ENCODE measurements around the gene WNT3A. TPM values are rescaled to one million over a fixed set of nuclear protein-coding genes. Genes with fewer than 3 reads are reported as not detected.

Gene WNT3A
- polyA plus RNA-seq, 1 of the 3 experiments (the other 2 are of a cell fraction) = not detected

- Histone ChIP-seq H3K79me2 (ENCODE audit: insufficient read depth) (peaks cover 43% of the 10 kb centered on the region), H3K9me3 (no peaks in the 10 kb centered on the region), H3K4me2 (no peak overlapping the region), H3K27ac (ENCODE audit: low read depth in 2 of 2, low read length in 1 of 2) (no peak overlapping the region), H3K36me3 (replicated peaks in 1 of 2; ENCODE audit: control insufficient read depth in 1 of 2, insufficient read depth in 2 of 2, low read length in 1 of 2) (peaks cover 13 to 30% of the 10 kb centered on the region in 2 experiments), H3K4me3 (ENCODE audit: low read depth in 2 of 2, low read length in 1 of 2) (no peak overlapping the region), H3K27me3 (ENCODE audit: insufficient read depth) (no peaks in the 10 kb centered on the region), H3K4me1 (ENCODE audit: control insufficient read depth in 1 of 2, insufficient read depth in 2 of 2, low read depth in 1 of 2, low read length in 1 of 2) (peaks cover 8 to 43% of the 10 kb centered on the region in 2 experiments; a peak in 3 of 4 replicates), H3F3A (replicated peaks; ENCODE audit: insufficient read depth) (peaks cover 12% of the 10 kb centered on the region), H2AFZ (ENCODE audit: low read depth) (no peak overlapping the region), H3K9me2 (no peaks in the 10 kb centered on the region), H3K9ac (no peak overlapping the region), H4K20me1 (ENCODE audit: insufficient read depth) (peaks cover 15% of the 10 kb centered on the region)
- WGBS (ENCODE audit: low lambda C conversion rate) = 78% methylated on average over 6 of the region's 9 CpGs
- DNase-seq = no peak
- ChIA-PET POLR2A (no interaction called here), CTCF (no interaction called here)
- no peak for TF ChIP-seq TCF12 (IDR thresholded peaks at IDR 0.05)
- no peak for TF ChIP-seq SMC3 (IDR thresholded peaks at IDR 0.05; ENCODE audit: low read depth, low read length)
- no peak for TF ChIP-seq EP300 (IDR thresholded peaks at IDR 0.05; ENCODE audit: borderline replicate concordance in 1 of 2, low read depth in 1 of 2, low read length in 1 of 2)
- TF ChIP-seq FOXJ3 (CRISPR knock-in tag; IDR thresholded peaks at IDR 0.05) = no peak
- no peak for TF ChIP-seq GABPA (IDR thresholded peaks at IDR 0.05; ENCODE audit: low read depth)
- no peak for TF ChIP-seq CTCF (IDR thresholded peaks at IDR 0.05)
- TF ChIP-seq MAX (IDR thresholded peaks at IDR 0.05; ENCODE audit: low read depth) = no peak
- no peak for TF ChIP-seq POLR2AphosphoS5 (IDR thresholded peaks at IDR 0.05; ENCODE audit: low read depth, low read length)
These were observed 98.6 kb downstream of the WNT3A start for GRCh38 chr1:228105270-228105995.

- Histone ChIP-seq H3K4me1 (ENCODE audit: control insufficient read depth in 1 of 2, insufficient read depth in 2 of 2, low read depth in 1 of 2, low read length in 1 of 2) (peaks cover 8 to 45% of the 10 kb centered on the region in 2 experiments; a peak in 3 of 4 replicates), H4K20me1 (ENCODE audit: insufficient read depth) (peaks cover 7% of the 10 kb centered on the region), H2AFZ (ENCODE audit: low read depth) (no peak overlapping the region), H3K4me2 (no peak overlapping the region), H3K79me2 (ENCODE audit: insufficient read depth) (peaks cover 37% of the 10 kb centered on the region), H3K27ac (ENCODE audit: low read depth in 2 of 2, low read length in 1 of 2) (no peak overlapping the region), H3K9ac (no peak overlapping the region), H3F3A (replicated peaks; ENCODE audit: insufficient read depth) (peaks cover 5% of the 10 kb centered on the region), H3K9me2 (no peaks in the 10 kb centered on the region), H3K4me3 (ENCODE audit: low read depth in 2 of 2, low read length in 1 of 2) (no peak overlapping the region), H3K9me3 (no peaks in the 10 kb centered on the region), H3K27me3 (ENCODE audit: insufficient read depth) (no peaks in the 10 kb centered on the region), H3K36me3 (replicated peaks in 1 of 2; ENCODE audit: control insufficient read depth in 1 of 2, insufficient read depth in 2 of 2, low read length in 1 of 2) (peaks cover 8 to 24% of the 10 kb centered on the region in 2 experiments)
- DNase-seq = no peak
- ChIA-PET POLR2A (interaction anchor here (1.3 kb wide), 1 partner anchor 24 kb away, joined by 3 read pairs; the partner anchor contains the start of gene ARF1), CTCF (interaction anchor here (1.0 to 5.6 kb wide), 3 partner anchors 24 to 107 kb away, joined by 3 to 31 read pairs (median 3); no protein-coding TSS in a partner anchor)
- TF ChIP-seq CTCF (IDR thresholded peaks at IDR 0.05) (no peak), MXI1 (IDR thresholded peaks at IDR 0.05; ENCODE audit: low read depth, low read length) (no peak), JUND (IDR thresholded peaks at IDR 0.05) (no peak), TAF1 (IDR thresholded peaks at IDR 0.05; ENCODE audit: borderline replicate concordance, low read depth, low read length) (no peak), GATA2 (CRISPR knock-in tag; IDR thresholded peaks at IDR 0.05) (no peak), NRF1 (IDR thresholded peaks at IDR 0.05; ENCODE audit: low read depth, low read length) (no peak), MAX (IDR thresholded peaks at IDR 0.05; ENCODE audit: low read depth) (no peak), RCOR1 (IDR thresholded peaks at IDR 0.05; ENCODE audit: low read length) (no peak), MEF2A (IDR thresholded peaks at IDR 0.05; ENCODE audit: borderline replicate concordance, low read depth) (no peak), ZBTB33 (IDR thresholded peaks at IDR 0.05; ENCODE audit: borderline replicate concordance, low read depth) (no peak), RAD21 (IDR thresholded peaks at IDR 0.05; ENCODE audit: low read length) (no peak)
- 43% methylated on average over 5 of the region's 8 CpGs for WGBS (ENCODE audit: low lambda C conversion rate)
These were observed 99.4 kb downstream of the WNT3A start for GRCh38 chr1:228105996-228106799.

All from SK-N-SH (cell line).